ENCODE data around the gene SH3BP5L. TPM values are rescaled to one million over a fixed set of nuclear protein-coding genes. Genes with fewer than 3 reads are reported as not detected.

Gene SH3BP5L
- total and polyA plus RNA-seq, 2 experiments from 2014 or later = 2.8 to 26.1 TPM

GRCh38 chr1:248850124-248850523 is 24.4 kb upstream of the SH3BP5L start:
- Histone ChIP-seq H3K9me2 (ENCODE audit: insufficient read depth) (no peaks in the 10 kb centered on the region), H4K20me1 (replicated peaks; ENCODE audit: insufficient read depth) (peaks cover 13% of the 10 kb centered on the region), H3K36me3 (ENCODE audit: insufficient read depth) (peaks cover 6% of the 10 kb centered on the region), H3K27ac (ENCODE audit: low read depth) (no peak overlapping the region), H2AFZ (no peak overlapping the region), H3K4me2 (no peak overlapping the region), H3K4me3 (no peak overlapping the region), H3K79me2 (replicated peaks; ENCODE audit: insufficient read depth) (no peaks in the 10 kb centered on the region), H3K27me3 (ENCODE audit: insufficient read depth) (peaks cover 47% of the 10 kb centered on the region), H3K4me1 (ENCODE audit: insufficient read depth) (peaks cover 6% of the 10 kb centered on the region; the same call in 1 of the 2 replicates), H3F3A (replicated peaks; ENCODE audit: low read depth) (peaks cover 13% of the 10 kb centered on the region)
- Mint-ChIP-seq H3K36me3 (ENCODE audit: low read depth) (peaks cover 37% of the 10 kb centered on the region), H3K27me3 (ENCODE audit: insufficient read depth, low read depth, poor library complexity) (peaks cover 20% of the 10 kb centered on the region), H3K4me3 (no peak overlapping the region), H3K9me3 (no peaks in the 10 kb centered on the region; the same call in 2 of the 3 replicates), H3K27ac (no peak overlapping the region), H3K4me1 (peaks cover 8% of the 10 kb centered on the region)
- TF ChIP-seq, protein P1, sequence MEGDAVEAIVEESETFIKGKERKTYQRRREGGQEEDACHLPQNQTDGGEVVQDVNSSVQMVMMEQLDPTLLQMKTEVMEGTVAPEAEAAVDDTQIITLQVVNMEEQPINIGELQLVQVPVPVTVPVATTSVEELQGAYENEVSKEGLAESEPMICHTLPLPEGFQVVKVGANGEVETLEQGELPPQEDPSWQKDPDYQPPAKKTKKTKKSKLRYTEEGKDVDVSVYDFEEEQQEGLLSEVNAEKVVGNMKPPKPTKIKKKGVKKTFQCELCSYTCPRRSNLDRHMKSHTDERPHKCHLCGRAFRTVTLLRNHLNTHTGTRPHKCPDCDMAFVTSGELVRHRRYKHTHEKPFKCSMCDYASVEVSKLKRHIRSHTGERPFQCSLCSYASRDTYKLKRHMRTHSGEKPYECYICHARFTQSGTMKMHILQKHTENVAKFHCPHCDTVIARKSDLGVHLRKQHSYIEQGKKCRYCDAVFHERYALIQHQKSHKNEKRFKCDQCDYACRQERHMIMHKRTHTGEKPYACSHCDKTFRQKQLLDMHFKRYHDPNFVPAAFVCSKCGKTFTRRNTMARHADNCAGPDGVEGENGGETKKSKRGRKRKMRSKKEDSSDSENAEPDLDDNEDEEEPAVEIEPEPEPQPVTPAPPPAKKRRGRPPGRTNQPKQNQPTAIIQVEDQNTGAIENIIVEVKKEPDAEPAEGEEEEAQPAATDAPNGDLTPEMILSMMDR (conservative IDR thresholded peaks at IDR 0.05; ENCODE audit: low read depth in 2 of 2) = no peak
- TF ChIP-seq CREB1 (CRISPR knock-in tag; IDR thresholded peaks at IDR 0.05; ENCODE audit: low read depth) = no peak
- TF ChIP-seq EZH2phosphoT487 (IDR thresholded peaks at IDR 0.05; ENCODE audit: unreplicated experiment) = no peak
- no peak for TF ChIP-seq ZNF331 (CRISPR knock-in tag; IDR thresholded peaks at IDR 0.05; ENCODE audit: low read depth)
- TF ChIP-seq STAT1 (IDR thresholded peaks at IDR 0.05; ENCODE audit: unreplicated experiment) = no peak
- TF ChIP-seq ETS1 (IDR thresholded peaks at IDR 0.05) = no peak
- TF ChIP-seq, protein P2, sequence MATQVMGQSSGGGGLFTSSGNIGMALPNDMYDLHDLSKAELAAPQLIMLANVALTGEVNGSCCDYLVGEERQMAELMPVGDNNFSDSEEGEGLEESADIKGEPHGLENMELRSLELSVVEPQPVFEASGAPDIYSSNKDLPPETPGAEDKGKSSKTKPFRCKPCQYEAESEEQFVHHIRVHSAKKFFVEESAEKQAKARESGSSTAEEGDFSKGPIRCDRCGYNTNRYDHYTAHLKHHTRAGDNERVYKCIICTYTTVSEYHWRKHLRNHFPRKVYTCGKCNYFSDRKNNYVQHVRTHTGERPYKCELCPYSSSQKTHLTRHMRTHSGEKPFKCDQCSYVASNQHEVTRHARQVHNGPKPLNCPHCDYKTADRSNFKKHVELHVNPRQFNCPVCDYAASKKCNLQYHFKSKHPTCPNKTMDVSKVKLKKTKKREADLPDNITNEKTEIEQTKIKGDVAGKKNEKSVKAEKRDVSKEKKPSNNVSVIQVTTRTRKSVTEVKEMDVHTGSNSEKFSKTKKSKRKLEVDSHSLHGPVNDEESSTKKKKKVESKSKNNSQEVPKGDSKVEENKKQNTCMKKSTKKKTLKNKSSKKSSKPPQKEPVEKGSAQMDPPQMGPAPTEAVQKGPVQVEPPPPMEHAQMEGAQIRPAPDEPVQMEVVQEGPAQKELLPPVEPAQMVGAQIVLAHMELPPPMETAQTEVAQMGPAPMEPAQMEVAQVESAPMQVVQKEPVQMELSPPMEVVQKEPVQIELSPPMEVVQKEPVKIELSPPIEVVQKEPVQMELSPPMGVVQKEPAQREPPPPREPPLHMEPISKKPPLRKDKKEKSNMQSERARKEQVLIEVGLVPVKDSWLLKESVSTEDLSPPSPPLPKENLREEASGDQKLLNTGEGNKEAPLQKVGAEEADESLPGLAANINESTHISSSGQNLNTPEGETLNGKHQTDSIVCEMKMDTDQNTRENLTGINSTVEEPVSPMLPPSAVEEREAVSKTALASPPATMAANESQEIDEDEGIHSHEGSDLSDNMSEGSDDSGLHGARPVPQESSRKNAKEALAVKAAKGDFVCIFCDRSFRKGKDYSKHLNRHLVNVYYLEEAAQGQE (IDR thresholded peaks at IDR 0.05; ENCODE audit: unreplicated experiment) = no peak
- no peak for TF ChIP-seq JUNB (IDR thresholded peaks at IDR 0.05; ENCODE audit: unreplicated experiment)
- TF ChIP-seq EZH2 (IDR thresholded peaks at IDR 0.05; ENCODE audit: low read depth, unreplicated experiment) = no peak
- TF ChIP-seq ZNF114 (CRISPR knock-in tag; IDR thresholded peaks at IDR 0.05) = no peak
- ATAC-seq (no peak), DNase-seq (ENCODE audit: low spot score) (no peak)

All from GM23338 (cell line).